Pancreas (tissue), 10 donors: Measurements from ENCODE around the gene ANKFY1. TPM values are rescaled to one million over a fixed set of nuclear protein-coding genes. Genes with fewer than 3 reads are reported as not detected.
"Not testable (repeated sequence)": the region's sequence is repeated elsewhere in the genome, so short reads cannot be mapped to it uniquely, and the experiment has no call there.

Source experiments
- ATAC-seq, 4 donors: fragments of 200-7000 bp; cut with Tn5 transposase; one replicate each; pipeline versions ENCODE4 v1.8.0 to v1.9.1; 2020; ENCODE audit warnings: mild to moderate bottlenecking in 4 of 4, moderate library complexity in 4 of 4
- DNase-seq, 6 donors: peaks; one replicate each; pipeline ENCODE4 v3.0.0-alpha.2; 2020
- FAIRE-seq: peaks from 2 replicates; lab custom pipeline; 2012; peaks lifted over from hg19 to GRCh38; lab: Jason Lieb, UNC
- H3K27ac ChIP-seq, 4 donors: fragments of 200-600 bp; sonication (generic); 1 replicate in 3 of 4; 2 replicates in 1 of 4; pipeline versions ENCODE4 v1.5.0 to v1.8.0; 2020
- H3K27me3 ChIP-seq, 4 donors: fragments of 200-600 bp; one replicate each; pipeline ENCODE4 v1.8.0; 2021
- H3K36me3 ChIP-seq, 3 donors: fragments of 200-600 bp; sonication (generic) in 1 of 3; one replicate each; pipeline versions ENCODE4 v1.5.0 to v1.8.0; 2020 to 2021
- H3K4me1 ChIP-seq, 3 donors: fragments of 200-600 bp; one replicate each; pipeline ENCODE4 v1.8.0; 2021
- H3K4me3 ChIP-seq, 4 donors: fragments of 200-600 bp; sonication (generic) in 2 of 4; one replicate each; pipeline versions ENCODE4 v1.5.0 to v1.8.0; 2020 to 2021
- H3K9me3 ChIP-seq, 4 donors: fragments of 200-600 bp; one replicate each; pipeline ENCODE4 v1.8.0; 2021
- WGBS, 2 donors: extraction: QIAGEN DNeasy Blood & Tissue Kit; methylation state at CpG; one replicate each; pipeline ENCODE4 v1.1.7; 2013; 5-methylcytosine and 5-hydroxymethylcytosine counted together
- intact Hi-C, 3 donors: fragments of 100-400 bp; cut with DNase I; formaldehyde crosslinking; loops; one replicate each; pipeline versions ENCODE4 v1.11.1 to v1.14.2; 2022
- polyA plus RNA-seq, 2 donors: library from polyadenylated mRNA; stranded (reverse); fragments of 200-250 nt; gene quantifications; one replicate each; pipeline ENCODE4 v1.2.3, GENCODE V29; 2013
- total RNA-seq, 6 donors: library from RNA; stranded (reverse); fragmentation: NEBNext Ultra II Directional in 4 of 6; extraction: Animal tissue kit (Norgen Biotek cat#: 25700) in 4 of 6; gene quantifications; one replicate each; pipeline versions ENCODE4 v1.2.1 to v1.2.4, GENCODE V29; 2021 to 2023
- TF ChIP-seq, protein P1 (sequence below), 4 donors: fragments of 200-600 bp; sonication (generic) in 3 of 4; IDR thresholded peaks; one replicate each; pipeline versions ENCODE4 v1.5.0 to v1.8.0; 2021; ENCODE audit warnings: antibody characterized with exemption in 4 of 4
- donor health status: healthy with polysubstance abuse.
- donor health status: DM: no; HTN: no; CAD: no; lungs with moderate emphysema.
- donor health status: DM: no; HTN: no; CAD: no.
- donor health status: control.
- donor health status: control.
- donor health status: Bipolar disorder and iron deficiency.
- donor health status: DM: yes; HTN: yes; CAD: no.
- donor health status: DM: no; HTN: no; CAD: no.
- donor health status: DM: no; HTN: no; CAD: no.
- donor health status: DM: yes; HTN: yes; CAD: no.

Gene ANKFY1
- total and polyA plus RNA-seq, 8 donors: 11.3 to 30.3 (median 13.9) TPM

DNA sequence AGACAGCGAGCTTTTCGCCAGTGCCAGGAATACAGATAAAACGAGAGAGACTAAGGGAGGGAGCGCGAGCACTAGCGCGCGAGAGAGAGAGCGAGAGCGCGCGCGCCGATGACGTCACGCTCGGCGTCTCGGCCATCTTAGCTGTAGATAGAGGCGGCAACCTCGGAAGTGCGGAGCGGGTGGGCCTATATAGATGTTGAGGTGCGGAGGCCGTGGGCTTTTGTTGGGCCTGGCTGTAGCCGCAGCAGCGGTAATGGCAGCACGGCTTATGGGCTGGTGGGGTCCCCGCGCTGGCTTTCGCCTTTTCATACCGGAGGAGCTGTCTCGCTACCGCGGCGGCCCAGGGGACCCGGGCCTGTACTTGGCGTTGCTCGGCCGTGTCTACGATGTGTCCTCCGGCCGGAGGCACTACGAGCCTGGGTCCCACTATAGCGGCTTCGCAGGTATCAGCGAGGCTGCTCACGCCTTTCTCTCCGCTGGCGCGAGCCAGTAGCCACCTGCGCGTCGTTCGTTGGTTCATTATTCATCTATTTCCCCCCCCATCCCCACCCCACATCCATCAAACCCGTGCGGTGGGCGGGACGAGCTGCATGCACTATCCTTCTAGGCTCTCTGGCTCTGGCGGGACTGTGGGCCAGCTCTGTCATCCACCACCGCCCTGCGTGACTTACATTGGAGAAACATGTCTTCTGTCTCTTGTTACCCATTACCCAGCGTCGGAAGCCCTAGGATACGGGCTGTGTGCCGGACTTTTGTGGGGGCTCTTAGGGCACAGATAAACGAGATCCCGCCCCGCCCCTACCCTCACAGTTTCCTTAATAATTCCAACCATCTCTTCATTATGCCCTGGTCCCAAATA, 120.0 kb downstream of the ANKFY1 start:
- intact Hi-C loops: no loop called here
- H3K27me3 ChIP-seq: no peaks in the 10 kb centered on the region
- TF ChIP-seq, protein P1, sequence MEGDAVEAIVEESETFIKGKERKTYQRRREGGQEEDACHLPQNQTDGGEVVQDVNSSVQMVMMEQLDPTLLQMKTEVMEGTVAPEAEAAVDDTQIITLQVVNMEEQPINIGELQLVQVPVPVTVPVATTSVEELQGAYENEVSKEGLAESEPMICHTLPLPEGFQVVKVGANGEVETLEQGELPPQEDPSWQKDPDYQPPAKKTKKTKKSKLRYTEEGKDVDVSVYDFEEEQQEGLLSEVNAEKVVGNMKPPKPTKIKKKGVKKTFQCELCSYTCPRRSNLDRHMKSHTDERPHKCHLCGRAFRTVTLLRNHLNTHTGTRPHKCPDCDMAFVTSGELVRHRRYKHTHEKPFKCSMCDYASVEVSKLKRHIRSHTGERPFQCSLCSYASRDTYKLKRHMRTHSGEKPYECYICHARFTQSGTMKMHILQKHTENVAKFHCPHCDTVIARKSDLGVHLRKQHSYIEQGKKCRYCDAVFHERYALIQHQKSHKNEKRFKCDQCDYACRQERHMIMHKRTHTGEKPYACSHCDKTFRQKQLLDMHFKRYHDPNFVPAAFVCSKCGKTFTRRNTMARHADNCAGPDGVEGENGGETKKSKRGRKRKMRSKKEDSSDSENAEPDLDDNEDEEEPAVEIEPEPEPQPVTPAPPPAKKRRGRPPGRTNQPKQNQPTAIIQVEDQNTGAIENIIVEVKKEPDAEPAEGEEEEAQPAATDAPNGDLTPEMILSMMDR (IDR thresholded peaks at IDR 0.05): no peak
- peak overlapping the region; percentile 95 to 100 (median 98) for H3K4me3 ChIP-seq
- peak; percentile 80 to 93 (median 85) for ATAC-seq
- H3K36me3 ChIP-seq: no peaks in the 10 kb centered on the region
- peaks cover 10 to 30% (median 14%) of the 10 kb centered on the region in 3 donors for H3K4me1 ChIP-seq
- peak; percentile 34 for FAIRE-seq
- DNase-seq: peak; percentile 85 to 93 (median 88)
- WGBS, 2 donors: 1 to 2% methylated on average over 69 of the region's 69 CpGs
- no peaks in the 10 kb centered on the region for H3K9me3 ChIP-seq
- peak overlapping the region; percentile 88 to 98 (median 97) for H3K27ac ChIP-seq

DNA sequence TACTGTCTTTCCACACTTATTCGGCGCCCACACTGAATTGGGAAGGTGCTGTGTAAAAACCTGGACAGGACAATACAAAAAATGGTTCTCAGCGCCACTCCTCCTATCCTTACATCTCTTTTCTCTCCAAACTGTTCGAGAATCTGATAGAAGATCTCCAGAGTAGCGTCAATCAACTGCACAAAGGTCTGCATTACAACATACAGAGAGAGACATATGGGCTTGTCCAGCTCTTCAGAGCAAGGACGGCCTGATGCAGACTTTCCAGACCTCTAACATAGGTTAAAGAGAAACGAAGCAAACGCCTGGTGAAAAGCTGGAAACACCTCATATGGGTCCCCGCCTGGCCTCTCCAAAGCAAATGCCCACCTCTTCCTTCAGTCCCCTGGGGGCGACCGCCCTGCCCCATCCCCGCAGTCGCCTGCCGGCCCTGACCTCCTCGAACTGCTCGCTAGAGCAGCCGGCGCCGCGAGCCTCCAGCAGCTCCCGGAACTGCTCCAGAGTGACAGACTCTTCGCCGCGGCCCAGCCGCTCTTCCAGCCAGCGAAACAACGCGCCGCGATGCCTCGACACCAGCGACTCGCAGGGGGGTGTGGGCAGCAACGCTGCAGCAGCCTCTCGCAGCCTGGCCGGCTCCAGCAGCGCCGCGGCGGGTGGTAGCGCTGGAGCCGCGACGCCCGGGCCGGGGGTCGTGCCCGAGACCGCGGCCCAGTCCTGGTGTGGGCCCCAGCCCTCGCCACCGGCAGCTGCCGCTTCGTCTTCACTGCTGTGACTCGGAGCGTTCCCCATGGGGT, 121.5 kb downstream of the ANKFY1 start:
- FAIRE-seq (no peak), ATAC-seq (peak in 3 of 4 donors; percentile 1 to 33 (median 13)), DNase-seq (peak; percentile 29 to 84 (median 64))
- 1% methylated on average over 55 to 56 of the region's 56 CpGs for whole genome bisulfite sequencing, 2 donors
- Histone ChIP-seq H3K27me3 (no peaks in the 10 kb centered on the region), H3K36me3 (no peaks in the 10 kb centered on the region), H3K4me1 (peaks cover 18 to 44% (median 22%) of the 10 kb centered on the region in 3 donors), H3K9me3 (no peaks in the 10 kb centered on the region), H3K27ac (peak overlapping the region; percentile 88 to 98 (median 97)), H3K4me3 (peak overlapping the region; percentile 95 to 100 (median 98))
- intact Hi-C loops: no loop called here
- TF ChIP-seq, protein P1 (IDR thresholded peaks at IDR 0.05): no peak

DNA sequence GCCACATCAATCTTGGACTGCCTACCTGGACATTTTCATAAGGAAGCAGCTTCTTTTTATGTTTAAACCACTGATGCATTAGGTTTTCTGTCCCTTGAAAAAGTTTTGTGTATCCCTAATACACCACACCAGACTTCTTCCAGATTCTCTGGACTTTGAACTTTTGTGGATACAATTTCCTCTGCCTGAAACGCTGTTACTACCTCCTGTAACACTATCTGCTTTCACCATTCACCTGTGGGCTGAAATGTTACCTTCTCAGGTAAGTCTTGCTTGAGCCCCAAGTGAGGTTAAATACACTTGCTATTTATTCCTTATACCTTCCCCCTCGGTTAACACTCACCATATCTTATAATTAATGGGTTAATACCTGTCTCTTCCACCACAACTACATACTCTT, 123.7 kb downstream of the ANKFY1 start:
- DNase-seq (no peak), FAIRE-seq (no peak), ATAC-seq (no peak)
- TF ChIP-seq, protein P1 (IDR thresholded peaks at IDR 0.05): no peak
- no peak overlapping the region for H3K4me3 ChIP-seq
- H3K27ac ChIP-seq: no peak overlapping the region
- intact Hi-C loops: no loop called here
- H3K4me1 ChIP-seq: peaks cover 18 to 44% (median 22%) of the 10 kb centered on the region in 3 donors
- no peaks in the 10 kb centered on the region for H3K9me3 ChIP-seq
- no peaks in the 10 kb centered on the region for H3K27me3 ChIP-seq
- 13 to 28% methylated on average over 2 of the region's 2 CpGs for WGBS, 2 donors
- H3K36me3 ChIP-seq: no peaks in the 10 kb centered on the region

DNA sequence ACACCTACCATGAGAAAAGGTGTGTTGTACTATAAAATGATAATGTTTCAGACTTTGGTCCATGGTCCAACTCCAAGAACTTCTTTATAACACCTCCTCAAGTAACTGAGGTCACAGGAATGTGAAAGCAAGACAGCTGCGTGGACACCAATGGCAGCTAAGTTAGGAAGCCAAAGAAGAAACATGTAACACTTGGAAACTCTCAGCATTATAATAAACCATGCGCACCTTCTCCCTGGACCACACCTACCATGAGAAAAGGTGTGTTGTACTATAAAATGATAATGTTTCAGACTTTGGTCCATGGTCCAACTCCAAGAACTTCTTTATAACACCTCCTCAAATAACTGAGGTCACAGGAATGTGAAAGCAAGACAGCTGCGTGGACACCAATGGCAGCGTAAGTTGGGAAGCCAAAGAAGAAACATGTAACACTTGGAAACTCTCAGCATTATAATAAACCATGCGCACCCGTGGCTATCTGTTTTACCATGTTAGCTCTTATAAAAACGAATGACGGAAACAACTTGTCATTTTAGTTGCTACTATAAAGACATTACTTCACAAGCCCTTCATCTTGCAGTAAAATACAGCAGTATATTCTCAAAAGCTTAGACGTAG, 124.8 kb downstream of the ANKFY1 start:
- DNase-seq, H3K9me3 ChIP-seq, H3K4me3 ChIP-seq, H3K27ac ChIP-seq, intact Hi-C loops, H3K36me3 ChIP-seq, ATAC-seq, H3K27me3 ChIP-seq: not testable (repeated sequence)
- peak; percentile 78 for FAIRE-seq
- H3K4me1 ChIP-seq: peaks cover 18 to 44% (median 22%) of the 10 kb centered on the region in 3 donors
- WGBS, 2 donors: 56 to 57% methylated on average over 7 to 9 of the region's 9 CpGs

DNA sequence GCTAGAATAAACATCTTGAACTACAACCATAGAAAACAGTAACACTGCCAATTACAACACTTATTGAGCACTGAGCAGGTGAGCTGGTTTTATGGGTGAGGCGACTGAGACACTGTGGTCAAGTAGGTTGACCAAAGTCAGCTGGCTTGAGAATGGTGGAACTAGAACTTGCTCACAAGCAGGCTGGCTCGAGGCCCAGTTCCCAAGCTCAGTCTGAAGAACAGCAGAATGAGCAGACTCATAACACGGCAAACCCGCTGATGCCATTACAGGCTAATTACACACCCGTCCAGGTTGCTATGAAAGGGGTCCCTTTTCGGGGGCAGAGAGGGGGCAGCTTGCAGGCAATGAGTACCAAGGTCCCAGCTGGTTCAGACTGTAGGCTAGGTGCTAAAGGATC, 127.4 kb downstream of the ANKFY1 start:
- DNase-seq (peak in 2 of 6 donors; percentile 13 to 41), ATAC-seq (peak in 1 of 4 donors; percentile 20), FAIRE-seq (no peak)
- H3K4me3 ChIP-seq: no peak overlapping the region
- WGBS, 2 donors: 64 to 79% methylated on average over 6 of the region's 6 CpGs
- H3K4me1 ChIP-seq: peaks cover 13 to 38% (median 22%) of the 10 kb centered on the region in 3 donors
- H3K36me3 ChIP-seq: no peaks in the 10 kb centered on the region
- intact Hi-C loops: no loop called here
- H3K27me3 ChIP-seq: no peaks in the 10 kb centered on the region
- H3K27ac ChIP-seq: no peak overlapping the region
- TF ChIP-seq, protein P1 (IDR thresholded peaks at IDR 0.05): no peak
- H3K9me3 ChIP-seq: no peaks in the 10 kb centered on the region
